Upper lobe of left lung (tissue), 6 donors: Measurements from ENCODE around the gene PDE4D. TPM values are rescaled to one million over a fixed set of nuclear protein-coding genes. Genes with fewer than 3 reads are reported as not detected.

ENCODE experiments used
- ATAC-seq, 2 donors: fragments of 200-7000 bp; cut with Tn5 transposase; one replicate each; pipeline ENCODE4 v1.9.1; 2022; ENCODE audit warnings: mild to moderate bottlenecking in 2 of 2, moderate library complexity in 2 of 2; ENCODE audit not compliant: low FRiP score in 2 of 2
- DNase-seq, 2 donors: peaks; one replicate each; pipeline ENCODE4 v3.0.0-alpha.2; 2019 to 2020
- H3K27ac ChIP-seq, 4 donors: fragments of 200-600 bp; sonication (generic); one replicate each; pipeline ENCODE4 v1.5.1; 2016 to 2019
- H3K27me3 ChIP-seq, 4 donors: fragments of 200-600 bp; sonication (generic); one replicate each; pipeline ENCODE4 v1.5.1; 2017 to 2019
- H3K36me3 ChIP-seq, 4 donors: fragments of 200-600 bp; sonication (generic); one replicate each; pipeline ENCODE4 v1.5.1; 2016 to 2019
- H3K4me1 ChIP-seq, 4 donors: fragments of 200-600 bp; sonication (generic); one replicate each; pipeline ENCODE4 v1.5.1; 2018 to 2019
- H3K4me3 ChIP-seq, 4 donors: fragments of 200-600 bp; sonication (generic); one replicate each; pipeline ENCODE4 v1.5.1; 2017 to 2019; ENCODE audit warnings: mild to moderate bottlenecking in 2 of 4, moderate library complexity in 1 of 4
- H3K9me3 ChIP-seq, 4 donors: fragments of 200-600 bp; sonication (generic); one replicate each; pipeline ENCODE4 v1.5.1; 2018 to 2019
- CTCF ChIP-seq, 6 experiments: fragments of 450-650 bp in 4 of 6; fragments of 200-600 bp in 2 of 6; sonication (generic) in 2 of 6; IDR thresholded peaks; one replicate each; pipeline ENCODE4 v1.5.1; 2016 to 2019; ENCODE audit warnings: antibody characterized with exemption in 6 of 6
- EP300 ChIP-seq, 4 donors: sonication (generic); formaldehyde crosslinking; IDR thresholded peaks; one replicate each; pipeline ENCODE4 v1.5.1; 2017; ENCODE audit warnings: antibody characterized with exemption in 4 of 4, control low read depth in 2 of 4
- POLR2A ChIP-seq, 4 donors: fragments of 450-650 bp; IDR thresholded peaks; one replicate each; pipeline ENCODE4 v1.5.1; 2016 to 2017; ENCODE audit warnings: antibody characterized with exemption in 4 of 4, mild to moderate bottlenecking in 2 of 4
- POLR2AphosphoS5 ChIP-seq, 2 donors: sonication (generic); formaldehyde crosslinking; IDR thresholded peaks; one replicate each; pipeline ENCODE4 v1.5.1; 2017; ENCODE audit warnings: antibody characterized with exemption in 2 of 2
- WGBS, 2 donors: methylation state at CpG; one replicate each; pipeline ENCODE4 v1.1.5; 2017 to 2018; 5-methylcytosine and 5-hydroxymethylcytosine counted together
- total RNA-seq, 6 donors: library from RNA; depleted of rRNA in 4 of 6; stranded (reverse); fragments of >200 nt in 4 of 6; gene quantifications; one replicate each; pipeline versions ENCODE4 v1.1.0 to v1.2.1, GENCODE V29; 2016 to 2021
- donor health status: DM: no; HTN: no; CAD: no; lungs with moderate emphysema.
- donor health status: DM: no; HTN: yes; CAD: no; lungs with severe emphysema.

Gene PDE4D
- total RNA-seq, 6 donors from 2014 or later, result 50.4 to 188 (median 84.0) TPM

GRCh38 chr5:59428391-59428790, 465.1 kb downstream of the PDE4D start:
- Histone ChIP-seq H3K27me3 (no peaks in the 10 kb centered on the region), H3K9me3 (no peaks in the 10 kb centered on the region), H3K27ac (no peak overlapping the region), H3K36me3 (no peaks in the 10 kb centered on the region), H3K4me3 (no peak overlapping the region), H3K4me1 (no peaks in the 10 kb centered on the region)
- 74 to 77% methylated on average over 2 of the region's 2 CpGs for WGBS, 2 donors
- ATAC-seq, result no peak
- TF ChIP-seq EP300 (IDR thresholded peaks at IDR 0.05) (no peak), POLR2AphosphoS5 (IDR thresholded peaks at IDR 0.05) (no peak), POLR2A (IDR thresholded peaks at IDR 0.05) (no peak), CTCF (IDR thresholded peaks at IDR 0.05) (no peak)
- DNase-seq, result no peak

GRCh38 chr5:59424515-59424914, 469.0 kb downstream of the PDE4D start:
- no peak overlapping the region for H3K27ac ChIP-seq

GRCh38 chr5:59423021-59423420, 470.5 kb downstream of the PDE4D start:
- no peak for DNase-seq
- Histone ChIP-seq H3K27ac (no peak overlapping the region), H3K36me3 (no peaks in the 10 kb centered on the region), H3K4me3 (no peak overlapping the region), H3K9me3 (no peaks in the 10 kb centered on the region), H3K4me1 (peaks cover 0 to 3% (median 0%) of the 10 kb centered on the region in 4 donors), H3K27me3 (no peaks in the 10 kb centered on the region)
- TF ChIP-seq POLR2A (IDR thresholded peaks at IDR 0.05) (no peak), EP300 (IDR thresholded peaks at IDR 0.05) (no peak), CTCF (IDR thresholded peaks at IDR 0.05) (no peak), POLR2AphosphoS5 (IDR thresholded peaks at IDR 0.05) (no peak)
- peak in 1 of 2 donors; percentile 67 for ATAC-seq

More at GRCh38 chr5:59424515-59424914, 469.0 kb downstream of the PDE4D start:
- Histone ChIP-seq H3K9me3 (no peaks in the 10 kb centered on the region), H3K4me1 (peaks cover 0 to 3% (median 0%) of the 10 kb centered on the region in 4 donors), H3K4me3 (no peak overlapping the region), H3K36me3 (no peaks in the 10 kb centered on the region), H3K27me3 (no peaks in the 10 kb centered on the region)
- 81 to 85% methylated on average over 3 of the region's 3 CpGs for WGBS, 2 donors
- TF ChIP-seq POLR2A (IDR thresholded peaks at IDR 0.05) (no peak), EP300 (IDR thresholded peaks at IDR 0.05) (no peak), POLR2AphosphoS5 (IDR thresholded peaks at IDR 0.05) (no peak)
- DNase-seq (no peak), ATAC-seq (no peak)

GRCh38 chr5:59421986-59422941, 471.3 kb downstream of the PDE4D start:
- ATAC-seq, result no peak
- H3K4me3 ChIP-seq, result no peak overlapping the region

More at GRCh38 chr5:59421986-59422941, 471.3 kb downstream of the PDE4D start:
- Histone ChIP-seq H3K36me3 (no peaks in the 10 kb centered on the region), H3K4me1 (peaks cover 0 to 3% (median 0%) of the 10 kb centered on the region in 4 donors), H3K27me3 (no peaks in the 10 kb centered on the region), H3K27ac (no peak overlapping the region), H3K9me3 (no peaks in the 10 kb centered on the region)
- TF ChIP-seq POLR2AphosphoS5 (IDR thresholded peaks at IDR 0.05) (no peak), POLR2A (IDR thresholded peaks at IDR 0.05) (no peak), CTCF (IDR thresholded peaks at IDR 0.05) (no peak), EP300 (IDR thresholded peaks at IDR 0.05) (no peak)
- DNase-seq, result no peak
- 78 to 84% methylated on average over 6 of the region's 6 CpGs for WGBS, 2 donors
